ENCODE data around the gene BCKDHA. TPM values are rescaled to one million over a fixed set of nuclear protein-coding genes. Genes with fewer than 3 reads are reported as not detected.

BCKDHA gene
- total and polyA plus RNA-seq, 9 of the 15 experiments (the other 6 are each of a cell fraction or from before 2014, with no cell fraction given) = 4.5 to 52.5 (median 14.1) TPM

DNA sequence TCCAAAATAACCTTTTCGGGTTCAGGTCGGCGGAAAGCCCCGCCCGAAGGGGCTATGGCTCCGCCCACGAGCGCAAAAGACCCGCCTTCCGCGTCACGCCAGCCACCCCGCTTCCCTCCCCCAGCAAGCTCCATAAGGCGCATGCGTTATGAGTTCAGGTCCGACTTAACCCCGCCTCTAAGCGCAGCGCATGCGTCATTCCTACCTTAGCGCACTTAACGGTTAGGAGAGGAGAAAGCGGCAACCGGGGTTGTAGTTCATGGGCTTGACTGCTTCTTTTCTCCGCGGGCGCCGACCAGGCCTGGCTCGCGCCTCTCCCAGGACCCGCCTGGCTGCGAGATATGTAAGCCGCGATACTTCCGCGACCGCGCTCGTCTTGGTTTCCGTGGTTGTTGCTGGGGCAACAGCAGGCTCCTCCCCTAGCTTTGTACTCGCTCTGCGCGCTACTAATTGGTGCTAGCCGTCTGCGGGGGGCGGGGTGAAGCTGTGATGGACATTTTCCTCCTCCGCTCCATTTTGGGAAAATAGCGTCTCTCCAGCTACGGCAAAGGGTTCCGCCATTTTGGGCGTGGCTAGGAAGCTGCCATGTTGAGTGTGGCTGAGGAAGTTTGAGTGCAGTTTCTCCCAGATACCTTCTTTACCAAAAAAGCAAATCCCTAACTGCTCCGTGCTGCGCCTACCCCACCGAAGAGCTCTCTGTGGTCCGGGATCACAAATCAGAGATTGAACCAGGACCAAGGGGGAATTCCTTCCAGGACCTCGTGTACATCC, 33.7 kb upstream of the BCKDHA start, which contains the start of gene B9D2 (continued):
- TF ChIP-seq MBD1 (CRISPR knock-in tag; IDR thresholded peaks at IDR 0.05) (no peak), NFIC (IDR thresholded peaks at IDR 0.05) (no peak), RHOXF2B (CRISPR knock-in tag; conservative IDR thresholded peaks at IDR 0.05) (no peak), CREB3L1 (IDR thresholded peaks at IDR 0.05; ENCODE audit: borderline replicate concordance, low read depth) (0 out of 2 replicates have a peak, but pooled peaks have one; percentile 18), LEF1 (IDR thresholded peaks at IDR 0.05) (no peak), ELF2 (CRISPR knock-in tag; IDR thresholded peaks at IDR 0.05) (no peak), SUPT5H (IDR thresholded peaks at IDR 0.05) (peak; percentile 91), TCF7L2 (IDR thresholded peaks at IDR 0.05; ENCODE audit: low read depth, low read length) (no peak), ZNF280A (IDR thresholded peaks at IDR 0.05; ENCODE audit: low read depth, partially characterized antibody) (no peak), ARID1B (IDR thresholded peaks at IDR 0.05) (no peak), ZBTB11 (CRISPR knock-in tag; IDR thresholded peaks at IDR 0.05) (peak in 1 of 3 experiments; percentile 78; a peak in 1 of 6 replicates), PHTF2 (CRISPR knock-in tag; IDR thresholded peaks at IDR 0.05) (no peak)
- TF ChIP-seq, protein P1, sequence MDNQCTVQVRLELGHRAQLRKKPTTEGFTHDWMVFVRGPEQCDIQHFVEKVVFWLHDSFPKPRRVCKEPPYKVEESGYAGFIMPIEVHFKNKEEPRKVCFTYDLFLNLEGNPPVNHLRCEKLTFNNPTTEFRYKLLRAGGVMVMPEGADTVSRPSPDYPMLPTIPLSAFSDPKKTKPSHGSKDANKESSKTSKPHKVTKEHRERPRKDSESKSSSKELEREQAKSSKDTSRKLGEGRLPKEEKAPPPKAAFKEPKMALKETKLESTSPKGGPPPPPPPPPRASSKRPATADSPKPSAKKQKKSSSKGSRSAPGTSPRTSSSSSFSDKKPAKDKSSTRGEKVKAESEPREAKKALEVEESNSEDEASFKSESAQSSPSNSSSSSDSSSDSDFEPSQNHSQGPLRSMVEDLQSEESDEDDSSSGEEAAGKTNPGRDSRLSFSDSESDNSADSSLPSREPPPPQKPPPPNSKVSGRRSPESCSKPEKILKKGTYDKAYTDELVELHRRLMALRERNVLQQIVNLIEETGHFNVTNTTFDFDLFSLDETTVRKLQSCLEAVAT (IDR thresholded peaks at IDR 0.05) = no peak
- TF ChIP-seq, protein P2, sequence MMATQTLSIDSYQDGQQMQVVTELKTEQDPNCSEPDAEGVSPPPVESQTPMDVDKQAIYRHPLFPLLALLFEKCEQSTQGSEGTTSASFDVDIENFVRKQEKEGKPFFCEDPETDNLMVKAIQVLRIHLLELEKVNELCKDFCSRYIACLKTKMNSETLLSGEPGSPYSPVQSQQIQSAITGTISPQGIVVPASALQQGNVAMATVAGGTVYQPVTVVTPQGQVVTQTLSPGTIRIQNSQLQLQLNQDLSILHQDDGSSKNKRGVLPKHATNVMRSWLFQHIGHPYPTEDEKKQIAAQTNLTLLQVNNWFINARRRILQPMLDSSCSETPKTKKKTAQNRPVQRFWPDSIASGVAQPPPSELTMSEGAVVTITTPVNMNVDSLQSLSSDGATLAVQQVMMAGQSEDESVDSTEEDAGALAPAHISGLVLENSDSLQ (IDR thresholded peaks at IDR 0.05) = peak; percentile 98

Measured in K562 (cell line).